Measurements from ENCODE around the gene RALGPS1.
"Not testable (repeated sequence)": the region's sequence is repeated elsewhere in the genome, so short reads cannot be mapped to it uniquely, and the experiment has no call there.

RALGPS1 gene

DNA sequence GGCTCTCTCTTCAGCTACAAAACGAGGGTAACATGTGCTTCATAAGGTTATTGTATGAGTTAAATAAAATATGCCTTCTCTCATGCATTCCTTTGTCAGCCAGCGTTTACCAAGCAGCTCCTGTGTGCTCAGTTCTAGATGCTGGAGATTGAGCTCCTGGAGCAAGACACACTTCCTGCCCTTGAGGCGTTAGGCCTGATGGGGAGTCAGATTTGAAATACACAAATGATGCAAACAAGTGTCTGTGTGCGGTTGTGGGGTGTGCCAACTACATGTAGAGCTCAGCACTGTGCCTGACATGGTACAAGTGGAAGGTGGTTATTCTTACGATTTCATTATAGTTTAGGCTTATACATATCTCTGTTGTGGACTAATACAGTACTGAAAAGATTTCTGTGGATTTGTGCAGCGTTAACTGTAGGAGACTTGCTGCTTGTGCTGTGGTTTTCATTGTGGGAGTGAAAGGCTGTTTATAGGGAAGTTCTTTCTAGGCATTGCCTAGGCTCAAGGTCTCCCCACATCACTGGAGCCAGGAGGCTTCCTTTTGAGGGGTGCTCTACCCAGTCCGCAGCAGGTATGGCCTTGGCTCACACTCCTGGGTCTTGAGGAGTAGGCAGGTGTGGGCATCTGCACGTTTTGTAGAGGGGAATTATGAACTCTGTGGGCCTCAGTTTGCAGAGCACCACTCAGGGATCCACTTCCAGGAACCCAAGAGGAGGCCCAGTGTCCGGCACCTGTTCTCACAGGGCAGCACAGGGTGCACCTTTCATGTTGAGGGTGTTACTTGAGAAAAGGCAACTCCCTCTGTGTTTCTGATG is 247.7 kb downstream of the RALGPS1 start:
- no peak for DNase-seq

DNA sequence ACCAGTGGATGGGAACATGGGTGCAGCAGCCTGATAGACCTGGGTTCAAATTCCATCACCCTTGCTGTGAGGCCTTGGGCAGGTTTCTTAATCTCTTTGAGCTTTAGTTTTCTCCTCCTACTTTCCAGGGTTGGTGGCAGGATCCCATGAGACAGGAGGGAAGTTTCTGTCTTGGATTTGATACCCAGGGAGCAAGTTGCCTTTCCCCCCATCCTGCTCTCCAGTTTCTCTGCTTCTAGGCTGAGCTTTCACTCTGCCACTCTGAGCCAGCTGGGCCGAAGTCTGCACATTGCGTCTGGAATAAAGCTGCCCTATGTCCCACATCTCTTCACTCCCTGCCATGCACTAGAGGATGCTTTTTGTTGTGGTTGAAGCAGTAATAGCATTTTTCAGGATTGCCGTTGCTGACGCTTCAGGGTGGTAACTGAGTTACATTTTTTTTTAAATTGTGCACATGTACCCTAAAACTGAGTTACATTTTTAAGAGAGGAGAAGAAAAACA is 248.3 kb downstream of the RALGPS1 start:
- DNase-seq: no peak

DNA sequence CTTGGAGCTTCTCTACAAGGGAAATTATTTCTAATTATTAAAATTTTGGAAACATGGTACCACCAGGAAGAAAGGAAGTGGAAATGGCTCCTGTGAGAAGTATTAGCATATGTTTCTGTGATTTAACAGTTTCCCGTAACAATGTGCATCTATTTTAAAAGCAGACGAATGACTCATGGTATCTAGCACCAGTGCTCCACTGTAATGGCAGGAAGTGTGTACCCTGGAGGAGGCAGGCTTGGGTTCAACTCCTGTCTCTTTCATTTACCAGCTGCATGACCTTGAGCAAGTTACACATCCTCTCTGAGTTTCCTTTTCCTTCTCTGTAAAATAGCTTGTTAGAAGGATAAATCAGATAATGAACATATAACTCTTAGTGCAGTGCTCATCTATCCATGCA is 248.8 kb downstream of the RALGPS1 start:
- peak; percentile 29 for DNase-seq

DNA sequence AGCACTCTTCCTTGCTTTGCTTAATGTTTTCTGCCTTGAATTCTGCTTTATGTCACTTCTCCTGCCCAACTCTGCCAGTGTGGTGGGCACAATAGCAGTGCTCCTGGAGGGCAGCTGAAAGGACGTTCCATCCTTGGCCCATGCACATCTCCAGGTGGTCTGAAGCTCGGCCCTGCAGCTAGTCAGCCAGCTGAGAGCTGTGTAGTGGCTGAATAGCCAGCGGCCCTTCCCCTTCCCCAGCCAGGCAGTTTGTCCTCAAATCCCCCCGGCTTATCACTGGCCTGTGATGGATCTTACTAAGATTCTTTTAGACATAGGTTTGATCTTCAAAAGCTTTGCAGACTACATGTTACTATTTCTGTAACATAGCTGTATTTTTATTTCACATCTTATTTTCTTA is 250.5 kb downstream of the RALGPS1 start:
- no peak for DNase-seq

DNA sequence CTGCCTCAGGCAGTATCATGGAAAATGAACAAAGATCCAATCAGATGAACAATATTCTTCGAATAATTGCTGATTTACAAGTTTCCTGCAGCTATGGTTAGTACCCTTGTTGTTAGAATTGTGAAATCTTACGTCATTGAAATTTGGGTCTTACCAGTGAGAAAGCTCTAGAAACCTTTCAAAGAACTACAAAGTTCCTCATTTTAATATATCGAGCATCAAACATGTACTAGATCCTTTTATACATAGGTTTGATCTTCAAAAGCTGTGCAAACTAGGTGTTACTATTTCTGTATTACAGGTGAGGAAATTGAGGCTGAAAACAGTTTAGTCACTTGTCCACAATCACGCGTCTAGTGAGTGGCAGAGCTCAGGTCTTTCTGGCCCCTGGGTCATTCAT is 251.5 kb downstream of the RALGPS1 start:
- no peak for DNase-seq

DNA sequence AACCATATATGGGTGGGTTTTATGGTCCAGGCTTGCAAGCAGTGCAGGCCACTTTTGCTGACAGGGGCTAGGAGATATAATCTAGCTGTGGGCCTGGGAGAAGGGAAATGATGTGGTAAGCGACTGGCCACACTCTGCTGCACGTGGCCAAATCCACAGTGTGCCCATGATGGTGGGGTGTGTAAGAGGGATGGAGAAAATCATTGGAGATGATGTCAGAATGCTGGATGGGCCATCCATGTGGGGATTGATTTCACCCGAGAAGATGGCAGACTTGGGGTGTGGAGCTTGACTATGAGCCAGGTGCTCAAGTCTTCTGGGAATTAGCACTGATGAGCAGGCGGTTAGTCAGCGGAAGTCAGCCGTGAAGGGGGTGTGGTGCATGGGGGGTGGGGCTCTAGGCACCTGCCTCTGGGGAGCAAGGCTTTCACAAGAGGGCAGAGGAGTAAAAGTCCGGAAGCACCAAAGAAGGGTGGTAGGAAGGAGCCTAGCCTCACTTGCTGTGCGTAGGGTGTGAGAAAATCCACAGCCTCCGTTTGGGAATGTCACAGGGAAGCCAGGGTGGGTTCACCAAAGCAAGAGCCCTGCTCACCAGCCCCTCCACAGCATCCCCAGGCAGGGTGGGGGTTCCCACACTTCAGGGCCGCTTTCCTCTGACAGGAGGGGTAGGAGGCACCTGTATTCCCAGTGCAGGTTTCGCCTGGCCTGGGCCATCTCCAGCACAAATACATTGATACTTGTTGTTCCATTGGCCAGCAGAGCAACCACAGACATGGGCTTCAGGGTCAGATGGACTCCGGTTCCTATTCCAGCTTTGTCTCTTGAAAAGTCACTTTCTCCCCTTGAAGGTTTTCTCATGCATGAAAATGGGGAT is 252.3 kb downstream of the RALGPS1 start:
- no peak for DNase-seq

DNA sequence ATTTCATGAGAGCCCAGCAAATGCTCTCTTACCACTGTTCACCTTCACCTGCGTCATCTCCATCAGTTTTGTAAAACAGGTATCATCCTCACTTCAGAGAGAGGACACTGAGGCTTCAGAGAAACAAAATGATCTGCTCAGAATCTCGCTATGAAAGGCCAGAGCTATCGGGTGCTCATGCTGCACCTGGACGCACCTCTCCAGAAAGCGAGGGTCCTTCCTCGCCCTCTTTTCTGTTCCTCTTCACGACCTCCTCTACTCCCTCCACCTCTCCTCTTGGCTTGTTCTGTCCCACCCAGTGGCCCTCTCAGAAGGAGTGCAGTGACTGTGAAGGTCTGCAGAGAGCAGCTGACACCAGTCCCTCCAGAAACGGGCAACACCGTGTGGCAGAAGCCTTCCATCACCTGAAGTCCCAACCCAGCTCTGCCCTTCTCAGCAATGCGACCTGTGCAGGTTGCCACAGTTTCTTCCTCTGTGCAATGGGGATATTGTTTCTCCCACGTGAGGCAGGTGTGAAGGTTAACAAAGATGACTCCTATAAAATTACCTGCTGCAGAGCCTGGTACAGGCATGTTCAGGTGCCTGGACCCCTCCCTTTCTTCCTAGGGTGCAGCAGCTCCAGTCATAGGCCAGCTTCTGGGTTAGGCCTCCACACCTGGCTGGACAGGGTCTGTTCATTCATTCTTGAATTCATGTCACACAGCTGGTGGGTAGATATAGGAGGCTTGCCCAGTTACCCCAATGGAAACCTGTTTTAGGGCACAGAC is 253.2 kb downstream of the RALGPS1 start:
- DNase-seq: no peak

DNA sequence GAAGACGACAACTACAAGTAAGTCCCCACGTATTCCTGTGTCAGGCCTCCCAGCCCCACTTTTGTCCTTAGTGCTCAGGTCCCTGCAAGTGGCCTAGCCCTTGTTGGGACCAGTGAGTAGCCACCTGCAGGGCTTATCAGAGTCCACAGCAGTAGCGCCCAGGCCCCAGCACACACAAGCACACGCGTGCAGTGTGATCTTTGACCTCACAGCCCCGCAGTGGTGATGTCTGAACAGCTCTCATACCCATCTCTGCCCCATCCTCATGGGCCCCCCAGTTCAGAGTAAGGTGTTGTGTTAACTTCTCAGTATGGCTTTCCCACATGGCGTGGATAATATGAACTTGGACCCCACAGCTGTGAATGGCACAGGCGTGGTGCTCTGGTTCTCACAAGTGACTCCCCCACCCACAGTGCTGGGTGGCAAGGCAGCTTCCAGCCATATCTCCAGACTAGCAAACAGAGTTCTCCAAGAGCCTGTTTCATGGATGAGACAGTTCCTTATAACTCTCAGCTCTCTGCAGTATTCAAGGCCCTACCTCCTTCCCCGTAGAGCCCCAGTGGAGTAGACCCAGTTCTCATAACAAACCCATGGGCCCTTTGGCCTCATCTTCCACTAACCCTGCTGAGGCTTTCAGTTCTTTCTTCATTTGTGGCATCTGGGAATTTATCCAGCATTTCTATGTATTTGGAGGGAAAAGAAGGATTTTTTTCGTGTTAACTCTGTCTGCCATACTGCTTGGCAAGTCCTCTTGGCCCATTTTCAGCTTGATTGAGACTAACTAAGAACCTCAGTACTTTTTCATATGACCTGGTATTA is 254.4 kb downstream of the RALGPS1 start:
- no peak for DNase-seq

DNA sequence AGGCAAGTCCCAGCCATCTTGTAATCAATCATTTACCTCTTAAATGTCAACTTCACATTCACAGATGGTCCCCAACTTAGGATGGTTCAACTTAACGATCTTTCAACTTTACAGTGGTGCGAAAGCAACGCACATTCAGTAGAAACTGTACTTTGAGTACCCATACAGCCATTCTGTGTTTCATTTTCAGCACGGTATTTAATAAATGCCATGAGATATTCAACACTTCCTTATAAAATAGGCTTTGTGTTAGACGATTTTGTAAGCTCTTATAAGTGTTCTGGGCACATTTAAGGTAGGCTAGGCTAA is 254.9 kb downstream of the RALGPS1 start:
- no peak for DNase-seq

DNA sequence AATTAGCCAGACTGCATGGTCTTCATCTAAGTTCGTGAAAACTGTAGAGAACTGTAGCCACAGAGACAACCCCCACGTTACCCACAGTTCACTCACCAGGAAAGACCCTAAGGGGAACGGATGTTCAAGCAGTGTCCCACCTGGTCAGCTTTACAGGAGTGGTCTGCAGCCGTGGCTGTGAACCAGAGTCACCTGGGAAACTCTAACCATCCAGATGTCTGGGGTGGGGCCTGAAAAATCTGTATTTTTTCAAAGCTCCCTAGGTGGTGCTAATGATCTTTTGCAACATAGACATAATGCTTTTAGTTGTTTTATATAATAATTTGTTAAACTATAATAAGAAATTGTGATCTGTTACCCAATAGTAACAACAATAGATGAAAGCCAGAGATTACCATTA is 255.5 kb downstream of the RALGPS1 start:
- no peak for DNase-seq

DNA sequence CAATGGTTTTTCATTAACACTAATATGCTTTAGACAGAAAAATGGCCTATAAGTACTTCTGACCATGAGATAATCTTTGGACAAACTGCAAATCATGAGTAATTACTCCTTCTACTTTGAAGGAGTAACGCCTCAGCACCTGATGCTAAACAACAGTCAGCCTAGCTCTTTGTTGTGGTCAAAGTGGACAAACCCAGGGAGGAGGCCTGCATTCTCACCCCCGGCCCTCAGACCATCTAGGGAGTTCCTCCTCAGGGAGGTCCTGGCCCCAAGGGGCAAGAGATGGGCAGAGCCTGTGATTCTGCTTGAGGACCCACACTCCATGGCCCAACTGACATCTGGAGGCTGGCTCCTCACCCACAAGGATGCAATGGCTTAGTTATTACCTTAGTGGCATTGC is 256.1 kb downstream of the RALGPS1 start:
- DNase-seq: peak; percentile 17

DNA sequence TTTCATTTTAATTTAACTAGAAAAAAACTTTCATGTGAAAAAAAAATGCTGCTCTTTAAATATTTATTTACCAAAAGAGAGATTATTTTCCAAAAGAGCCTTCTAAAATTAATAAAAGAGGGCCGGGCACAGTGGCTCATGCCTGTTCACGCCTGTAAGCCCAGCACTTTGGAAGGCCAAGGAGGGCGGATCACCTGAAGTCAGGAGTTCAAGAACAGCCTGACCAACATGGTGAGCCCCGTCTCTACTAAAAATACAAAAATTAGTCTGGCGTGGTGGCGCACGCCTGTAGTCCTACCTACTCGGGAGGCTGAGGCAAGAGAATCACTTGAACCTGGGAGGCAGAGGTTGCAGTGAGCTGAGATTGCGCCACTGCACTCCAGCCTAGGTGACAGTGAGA is 256.8 kb downstream of the RALGPS1 start:
- DNase-seq: not testable (repeated sequence)

DNA sequence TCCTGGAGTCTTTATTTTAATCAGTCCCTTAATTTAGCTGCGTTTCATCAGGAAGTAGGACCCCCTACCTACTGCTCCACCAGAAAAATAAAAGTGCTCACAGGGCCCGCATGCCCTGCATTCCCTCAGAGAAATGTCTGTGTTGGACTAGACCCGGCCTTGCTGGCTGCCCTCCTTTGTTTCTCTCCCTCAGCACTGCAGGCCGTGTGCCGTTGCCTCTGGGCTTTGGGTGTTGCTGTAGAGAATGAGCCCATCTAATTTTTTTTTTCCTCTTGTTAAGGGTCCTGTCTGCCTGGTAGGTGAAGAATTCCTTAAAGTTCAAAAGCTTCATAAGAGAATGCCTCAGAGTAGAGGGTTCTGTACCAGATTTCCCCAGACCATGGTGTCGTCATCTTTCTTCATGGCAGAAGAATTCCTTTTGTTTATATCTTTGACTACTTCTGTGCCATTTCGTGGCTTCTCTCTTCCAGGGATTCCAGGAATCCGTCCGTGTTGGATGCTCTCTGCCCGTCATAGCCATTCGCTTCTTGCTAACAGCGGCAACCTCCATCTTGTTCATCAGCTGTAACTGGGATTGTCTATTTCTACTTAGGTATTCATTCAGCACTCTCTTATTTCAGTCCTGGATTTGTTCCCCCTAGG is 257.6 kb downstream of the RALGPS1 start:
- no peak for DNase-seq

DNA sequence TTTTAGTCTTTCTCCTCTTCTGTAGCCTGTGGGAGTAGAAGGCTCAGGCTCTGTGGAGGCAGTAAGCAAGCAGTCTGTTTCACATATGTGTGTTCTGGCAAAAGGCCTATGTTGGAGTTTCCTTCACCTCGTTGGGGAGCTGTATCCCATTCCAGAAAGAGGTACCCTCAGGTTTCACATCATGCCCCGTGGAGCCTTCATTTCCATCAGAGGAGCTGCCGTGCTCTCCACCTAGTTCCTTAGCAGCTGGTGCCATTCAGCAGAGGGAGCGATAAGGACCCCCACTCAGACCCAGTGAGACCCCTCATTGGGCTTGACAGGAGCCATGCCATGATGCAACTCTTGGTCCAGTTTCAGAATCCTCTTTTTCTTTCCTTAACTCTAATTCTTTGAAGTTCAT is 258.5 kb downstream of the RALGPS1 start:
- DNase-seq: no peak

DNA sequence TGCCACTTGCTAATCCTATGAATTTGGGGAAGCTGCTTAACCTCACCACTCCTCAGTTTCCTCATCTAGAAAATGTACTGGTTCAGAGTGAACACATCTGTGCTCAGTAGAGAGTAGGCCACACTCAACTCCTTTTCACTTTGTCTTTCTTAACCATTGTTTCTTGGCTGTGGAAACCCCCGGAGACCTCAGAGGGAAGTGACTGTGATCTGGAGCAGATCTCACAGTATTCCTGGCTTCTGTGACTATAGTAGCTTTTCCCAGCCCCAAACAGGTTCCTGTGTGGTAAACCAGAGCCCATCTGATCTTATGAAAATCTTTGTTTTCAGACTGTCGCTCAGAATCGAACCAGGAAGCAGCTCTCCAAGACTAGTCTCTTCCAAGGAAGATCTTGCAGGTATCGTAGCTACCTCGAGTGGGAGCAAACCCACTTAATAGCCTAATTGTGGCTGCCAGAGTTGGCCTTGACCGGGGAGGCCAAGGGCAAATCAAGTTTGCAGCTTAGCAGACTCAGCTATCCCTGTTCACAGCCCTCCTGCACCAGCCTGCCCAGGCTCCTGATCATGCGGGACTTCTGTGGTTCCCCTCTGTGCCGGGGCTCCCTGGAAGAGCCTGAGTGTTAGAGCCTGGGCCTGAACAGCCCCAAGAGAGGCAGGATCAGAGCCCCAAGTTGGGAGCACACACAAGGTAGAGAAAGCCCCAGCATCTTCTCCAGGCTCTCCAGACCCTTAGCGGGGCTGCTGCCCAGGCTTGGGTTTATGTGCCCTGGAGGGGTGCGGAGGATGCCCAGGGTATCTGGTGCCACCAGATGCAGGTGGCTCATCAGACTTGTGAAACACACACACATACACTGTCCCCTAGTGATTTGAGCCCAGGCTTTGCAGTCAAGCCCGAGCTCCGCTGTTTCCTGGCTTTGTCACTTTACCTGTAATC is 260.1 kb downstream of the RALGPS1 start:
- no peak for DNase-seq

DNA sequence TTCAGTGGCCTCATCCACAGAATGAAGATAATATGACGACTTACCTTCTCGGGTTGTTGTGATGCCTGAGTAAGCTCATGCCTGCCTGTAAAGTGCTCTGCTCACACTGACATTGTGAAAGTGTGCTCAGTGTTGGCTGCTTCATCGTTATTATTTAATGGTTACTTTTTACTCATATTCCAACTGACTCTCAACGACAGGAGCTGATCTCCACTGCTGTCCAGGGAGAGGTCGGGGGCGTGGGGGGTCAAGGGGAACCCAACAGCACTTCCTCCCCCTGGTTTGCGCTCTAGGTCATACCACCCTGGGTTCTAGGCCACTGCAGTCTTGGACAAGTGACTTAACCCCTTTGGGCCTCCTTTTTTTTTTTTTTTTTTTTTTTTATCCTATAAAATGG is 260.7 kb downstream of the RALGPS1 start:
- no peak for DNase-seq

DNA sequence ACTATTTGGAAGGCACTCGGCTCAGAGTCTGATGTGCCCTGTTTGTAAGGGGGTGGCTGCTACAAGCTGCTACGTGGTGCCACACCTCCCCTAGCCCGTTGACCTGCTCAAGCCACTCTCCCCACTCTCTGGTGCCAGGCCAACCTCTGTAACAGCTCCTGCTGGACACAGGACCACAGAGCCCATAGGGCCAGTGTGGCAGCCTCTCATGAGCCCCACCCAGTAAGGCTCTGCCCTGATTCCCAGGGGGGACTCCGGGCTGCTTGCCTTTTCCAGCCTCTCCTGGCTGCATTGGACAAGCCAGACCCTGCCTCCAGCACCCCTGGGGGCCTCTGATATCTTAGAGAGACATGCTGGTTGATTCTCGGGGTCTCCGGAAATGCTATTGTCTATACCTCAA is 261.2 kb downstream of the RALGPS1 start:
- DNase-seq: no peak

DNA sequence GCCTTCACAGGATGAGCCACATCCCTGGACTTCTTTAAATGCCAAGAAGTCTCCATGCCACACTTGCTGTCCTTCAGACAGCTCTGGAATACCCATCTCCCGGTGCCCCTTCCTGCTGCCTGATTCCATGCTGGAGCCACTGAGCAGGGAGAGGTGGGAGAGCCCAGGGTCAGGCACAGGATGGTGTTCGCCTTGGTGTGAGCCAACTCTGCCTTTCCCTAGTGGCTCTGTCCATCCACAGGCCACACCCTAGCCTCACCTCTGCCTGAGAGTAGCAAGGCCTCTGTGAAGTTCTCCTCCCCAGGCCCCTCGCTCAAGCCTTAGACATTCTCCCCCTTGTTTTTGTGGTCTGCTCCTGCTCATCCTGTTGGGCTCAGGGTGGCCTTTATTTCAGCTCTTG is 262.0 kb downstream of the RALGPS1 start:
- DNase-seq: no peak

DNA sequence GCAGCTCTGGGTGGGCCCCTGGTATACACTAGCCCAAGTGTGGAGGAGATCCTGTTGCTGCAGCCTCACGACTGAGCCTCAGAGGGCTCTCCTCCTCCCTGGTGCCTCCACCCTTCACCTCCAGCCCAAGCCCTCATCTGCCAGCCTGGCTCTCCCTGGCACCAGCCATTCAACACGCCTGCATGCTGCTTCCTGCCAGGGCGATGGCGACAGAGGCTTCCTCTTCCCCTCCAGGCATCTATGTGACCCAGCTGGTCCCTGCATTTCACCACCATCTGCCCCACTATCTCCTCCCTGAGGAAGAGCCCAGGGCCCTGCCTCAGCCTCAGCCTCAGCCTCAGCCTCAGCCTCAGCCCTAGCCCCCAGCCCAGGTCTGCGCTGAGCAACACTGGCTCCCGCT is 262.6 kb downstream of the RALGPS1 start:
- DNase-seq: no peak

DNA sequence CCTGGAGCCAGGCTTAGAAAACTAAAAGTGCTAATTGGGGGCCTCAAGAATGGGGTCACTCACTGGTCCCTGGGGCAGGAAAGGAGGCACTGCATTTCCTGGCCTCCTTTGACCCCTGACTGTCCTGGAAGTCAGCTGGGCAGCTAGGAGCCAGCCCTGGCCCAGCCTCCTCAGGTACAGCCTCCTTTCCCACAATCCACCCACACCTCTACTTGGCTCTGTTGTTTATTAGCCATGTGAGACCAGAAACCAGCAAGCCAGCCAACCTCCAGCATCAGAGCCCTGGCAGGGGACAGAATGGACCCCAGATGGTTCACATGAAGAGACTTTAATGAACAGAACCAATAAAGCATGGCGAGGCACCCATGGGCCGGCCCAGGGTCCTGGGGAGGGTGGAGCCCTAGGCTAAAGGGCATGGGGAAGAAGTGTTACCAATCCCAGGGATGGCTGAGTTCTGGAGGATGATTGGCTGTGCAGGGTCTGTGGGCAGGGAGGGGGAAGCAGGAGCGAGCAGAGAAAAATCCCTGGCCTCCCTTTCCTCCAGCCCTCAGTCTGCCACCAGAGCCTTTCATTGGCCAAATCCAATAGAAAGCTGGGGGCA is 263.2 kb downstream of the RALGPS1 start:
- DNase-seq: no peak
